SK-N-SH treated with all-trans-retinoic acid at 6 μM for 48 hours (cell line): ENCODE measurements around the gene SLC30A5.

Experiments
- CREB5 ChIP-seq: fragments of 250-450 bp; sonication (Bioruptor Pico); IDR thresholded peaks from 2 replicates; pipeline ENCODE4 v1.5.1; 2020; ENCODE audit warnings: low read depth, mild to moderate bottlenecking, moderate library complexity
- ESRRG ChIP-seq: fragments of 250-450 bp; sonication (Bioruptor Pico); IDR thresholded peaks from 2 replicates; pipeline ENCODE4 v1.6.1; 2021; ENCODE audit warnings: mild to moderate bottlenecking
- GLIS3 ChIP-seq: fragments of 250-450 bp; sonication (Bioruptor Pico); IDR thresholded peaks from 2 replicates; pipeline ENCODE4 v1.5.0; 2020; ENCODE audit warnings: mild to moderate bottlenecking, moderate library complexity
- PATZ1 ChIP-seq: fragments of 250-450 bp; sonication (Bioruptor Pico); IDR thresholded peaks from 2 replicates; pipeline ENCODE4 v1.8.0; 2020; ENCODE audit warnings: mild to moderate bottlenecking, moderate library complexity, borderline replicate concordance
- PPARA ChIP-seq: fragments of 250-450 bp; sonication (Bioruptor Pico); IDR thresholded peaks from 2 replicates; pipeline ENCODE4 v1.5.0; 2020; ENCODE audit warnings: mild to moderate bottlenecking, borderline replicate concordance
- SNAI2 ChIP-seq: fragments of 250-450 bp; sonication (Bioruptor Pico); IDR thresholded peaks from 2 replicates; pipeline ENCODE4 v1.5.0; 2020; ENCODE audit warnings: mild to moderate bottlenecking, moderate library complexity
- ZFP3 ChIP-seq: fragments of 250-450 bp; sonication (Bioruptor Pico); IDR thresholded peaks from 2 replicates; pipeline ENCODE4 v1.5.0; 2020; ENCODE audit warnings: mild to moderate bottlenecking, moderate library complexity
- ZNF565 ChIP-seq: fragments of 450-650 bp; formaldehyde crosslinking; conservative IDR thresholded peaks from 2 replicates; pipeline ENCODE4 v1.5.0; 2020; ENCODE audit warnings: low read depth, mild to moderate bottlenecking, moderate library complexity
- ZNF8 ChIP-seq: fragments of 450-650 bp; formaldehyde crosslinking; IDR thresholded peaks from 2 replicates; pipeline ENCODE4 v1.5.0; 2020; ENCODE audit warnings: mild to moderate bottlenecking, moderate library complexity

- TF ChIP-seq ZNF8 (no peak), PATZ1 (no peak), ZFP3 (CRISPR knock-in tag) (no peak), ZNF565 (no peak), SNAI2 (CRISPR knock-in tag) (no peak), CREB5 (CRISPR knock-in tag) (no peak), ESRRG (CRISPR knock-in tag) (no peak), PPARA (CRISPR knock-in tag) (no peak), GLIS3 (CRISPR knock-in tag) (no peak)
Measured at GRCh38 chr5:69091771-69092170, 2.0 kb upstream of the SLC30A5 start.
